Measurements from ENCODE around the gene RBMS1. TPM values are rescaled to one million over a fixed set of nuclear protein-coding genes. Genes with fewer than 3 reads are reported as not detected.

Gene RBMS1
- total and polyA plus RNA-seq, 4 donors, result 7.9 to 23.5 (median 15.5) TPM

GRCh38 chr2:160501370-160501769, 7.8 kb upstream of the RBMS1 start:
- Histone ChIP-seq H3K27me3 (ENCODE audit: control insufficient read depth in 4 of 4, insufficient read depth in 4 of 4, low read length in 3 of 4) (no peaks in the 10 kb centered on the region), H3K36me3 (ENCODE audit: control insufficient read depth in 4 of 4, insufficient read depth in 3 of 4, low read depth in 1 of 4, low read length in 3 of 4) (no peaks in the 10 kb centered on the region), H3K9me3 (ENCODE audit: control insufficient read depth in 4 of 4, low read length in 3 of 4) (no peaks in the 10 kb centered on the region), H3K27ac (ENCODE audit: low read depth in 1 of 2, low read length in 2 of 2) (no peak overlapping the region), H3K4me3 (ENCODE audit: low read depth in 1 of 3, low read length in 3 of 3) (no peak overlapping the region), H3K4me1 (ENCODE audit: control insufficient read depth in 4 of 4, insufficient read depth in 4 of 4, low read length in 3 of 4) (no peaks in the 10 kb centered on the region), H3K9ac (ENCODE audit: low read depth in 1 of 2, low read length in 2 of 2) (no peak overlapping the region)
- no peak for DNase-seq (ENCODE audit: low spot score)
- TF ChIP-seq ZBTB33 (IDR thresholded peaks at IDR 0.05) (no peak), YY1 (IDR thresholded peaks at IDR 0.05) (no peak), MAX (IDR thresholded peaks at IDR 0.05) (no peak), FOXA1 (IDR thresholded peaks at IDR 0.05) (no peak), EGR1 (IDR thresholded peaks at IDR 0.05; ENCODE audit: low read depth in 2 of 2) (no peak), ATF3 (IDR thresholded peaks at IDR 0.05) (no peak), GABPA (IDR thresholded peaks at IDR 0.05 in 1 of 2, conservative IDR thresholded peaks at IDR 0.05 in 1 of 2) (no peak), JUND (IDR thresholded peaks at IDR 0.05) (no peak), NR2F2 (IDR thresholded peaks at IDR 0.05) (no peak), RXRA (IDR thresholded peaks at IDR 0.05) (no peak), TAF1 (conservative IDR thresholded peaks at IDR 0.05) (no peak), CTCF (IDR thresholded peaks at IDR 0.05; ENCODE audit: low read depth, low read length, missing input control) (no peak), SP1 (IDR thresholded peaks at IDR 0.05) (no peak), REST (IDR thresholded peaks at IDR 0.05) (no peak)
- WGBS, result 96% methylated on average over 1 of the region's 1 CpG

GRCh38 chr2:160499865-160500264, 6.3 kb upstream of the RBMS1 start:
- 88% methylated on average over 1 of the region's 1 CpG for WGBS
- no peak overlapping the region for H3K9ac ChIP-seq (ENCODE audit: low read depth in 1 of 2, low read length in 2 of 2)
- no peaks in the 10 kb centered on the region for H3K9me3 ChIP-seq (ENCODE audit: control insufficient read depth in 4 of 4, low read length in 3 of 4)
- no peaks in the 10 kb centered on the region for H3K4me1 ChIP-seq (ENCODE audit: control insufficient read depth in 4 of 4, insufficient read depth in 4 of 4, low read length in 3 of 4)
- H3K36me3 ChIP-seq (ENCODE audit: control insufficient read depth in 4 of 4, insufficient read depth in 3 of 4, low read depth in 1 of 4, low read length in 3 of 4), result no peaks in the 10 kb centered on the region
- no peak overlapping the region for H3K27ac ChIP-seq (ENCODE audit: low read depth in 1 of 2, low read length in 2 of 2)
- no peaks in the 10 kb centered on the region for H3K27me3 ChIP-seq (ENCODE audit: control insufficient read depth in 4 of 4, insufficient read depth in 4 of 4, low read length in 3 of 4)
- no peak for DNase-seq (ENCODE audit: low spot score)
- no peak overlapping the region for H3K4me3 ChIP-seq (ENCODE audit: low read depth in 1 of 3, low read length in 3 of 3)
- TF ChIP-seq HNF4G (IDR thresholded peaks at IDR 0.05) (no peak), NR2F2 (IDR thresholded peaks at IDR 0.05) (no peak), YY1 (IDR thresholded peaks at IDR 0.05) (no peak), RAD21 (IDR thresholded peaks at IDR 0.05) (no peak), FOXA1 (IDR thresholded peaks at IDR 0.05) (no peak), CTCF (IDR thresholded peaks at IDR 0.05; ENCODE audit: low read depth, low read length, missing input control) (no peak), MAX (IDR thresholded peaks at IDR 0.05) (no peak), HNF4A (conservative IDR thresholded peaks at IDR 0.05) (no peak), EGR1 (IDR thresholded peaks at IDR 0.05; ENCODE audit: low read depth in 2 of 2) (no peak), ZBTB33 (IDR thresholded peaks at IDR 0.05) (no peak), SP1 (IDR thresholded peaks at IDR 0.05) (no peak)
